ENCODE measurements around the gene CACNA1A.
A peak's percentile ranks its signal among the peaks of the same experiment; 100 is the strongest.
"Not testable (repeated sequence)": the region's sequence is repeated elsewhere in the genome, so short reads cannot be mapped to it uniquely, and the experiment has no call there.

Gene CACNA1A

DNA sequence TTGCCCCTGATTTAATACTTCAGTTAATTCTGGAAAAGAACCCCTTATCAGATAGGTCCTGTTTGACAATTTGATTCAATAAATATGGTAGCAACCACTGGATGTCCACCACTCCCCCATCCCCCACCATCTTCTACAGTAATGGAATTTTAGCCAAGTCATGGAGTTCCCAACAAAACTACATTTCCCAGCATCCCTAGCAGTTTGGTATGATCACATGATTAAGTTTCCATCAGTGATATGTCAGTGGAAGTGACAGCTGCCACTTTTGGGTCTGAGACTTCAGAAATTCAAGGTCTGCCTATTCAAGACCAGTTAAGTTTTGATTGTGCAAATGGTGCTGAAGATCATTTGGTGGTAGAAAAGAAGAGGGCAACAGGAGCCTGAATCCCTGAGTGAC is 85.5 kb downstream of the CACNA1A start:
- no peak for DNase-seq

GRCh38 chr19:13417054-13417453 is 89.2 kb downstream of the CACNA1A start:
- no peak for DNase-seq

GRCh38 chr19:13411899-13412298 is 94.4 kb downstream of the CACNA1A start:
- no peak for DNase-seq

- DNase-seq: no peak
Observed at GRCh38 chr19:13410946-13411345, 95.3 kb downstream of the CACNA1A start.

DNA sequence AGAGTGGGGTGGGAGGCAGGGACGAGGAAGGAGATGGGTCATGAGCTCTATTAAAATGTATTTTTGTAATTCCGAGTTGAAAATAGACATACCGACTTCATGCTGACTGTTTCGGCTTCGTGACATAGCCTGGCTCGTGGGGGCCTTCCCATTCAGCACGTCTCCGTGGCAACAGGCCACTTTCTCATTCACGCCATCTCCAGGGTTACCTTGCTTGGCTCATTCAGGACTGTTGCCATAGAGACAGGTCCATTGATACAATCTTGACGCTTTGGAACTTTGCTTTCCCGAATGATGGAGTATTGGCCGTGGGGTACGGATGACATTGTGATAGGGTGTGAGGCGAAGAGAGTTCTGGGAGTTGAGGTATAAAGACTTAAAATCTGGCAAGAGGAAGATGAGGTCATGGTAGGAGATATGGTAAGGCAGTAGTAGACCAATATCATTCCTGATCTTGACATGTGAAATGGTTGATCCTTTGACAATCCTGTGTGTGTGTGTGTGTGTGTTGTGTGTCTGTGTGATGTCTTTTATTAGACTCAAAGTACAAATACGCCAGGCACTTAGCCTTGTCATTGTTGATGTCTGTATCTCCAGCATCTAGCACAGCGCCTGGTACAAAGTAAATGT is 97.3 kb downstream of the CACNA1A start:
- DNase-seq: no peak

GRCh38 chr19:13404236-13404635 is 102.0 kb downstream of the CACNA1A start:
- no peak for DNase-seq

GRCh38 chr19:13401388-13401787 is 104.9 kb downstream of the CACNA1A start:
- DNase-seq: no peak

DNA sequence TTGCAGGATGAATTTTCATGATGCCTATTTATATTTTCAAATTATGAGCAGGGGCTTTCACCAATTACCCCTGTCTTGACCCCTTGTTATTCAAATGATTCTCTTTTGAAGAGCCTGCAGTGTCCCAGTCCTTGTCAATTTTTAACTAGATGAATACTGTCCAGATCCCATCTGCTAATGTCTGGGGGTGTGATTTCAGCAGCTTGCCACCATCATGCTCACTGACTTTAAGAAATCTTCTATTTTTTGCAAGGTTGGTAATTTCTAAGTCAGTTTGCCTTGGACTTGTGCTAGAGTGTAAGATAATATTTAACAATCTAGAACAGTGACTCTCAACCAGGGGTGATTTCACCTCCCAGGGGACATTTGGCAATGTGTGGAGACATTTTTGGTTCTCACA is 106.0 kb downstream of the CACNA1A start:
- DNase-seq: no peak

DNA sequence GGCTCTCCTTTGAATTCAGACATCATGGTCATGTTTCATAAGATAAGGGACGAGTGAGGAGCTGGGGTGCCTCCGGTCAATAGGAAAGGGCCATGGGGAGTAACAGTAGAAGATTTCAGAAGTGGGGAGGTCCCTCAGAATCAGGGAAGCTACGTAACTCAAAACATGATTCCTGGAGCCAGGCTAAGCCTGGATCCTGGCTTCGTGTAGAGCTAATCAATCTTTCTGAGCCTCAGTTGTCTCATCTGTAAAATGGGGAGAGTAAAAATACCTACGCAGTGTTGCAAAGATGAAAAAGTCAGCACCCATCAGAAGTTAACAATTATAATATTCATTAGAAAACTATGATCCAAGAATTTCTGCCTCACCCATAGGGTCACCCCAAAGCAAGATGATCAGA is 106.5 kb downstream of the CACNA1A start:
- DNase-seq: no peak

- no peak for DNase-seq
Observed at GRCh38 chr19:13398780-13399726, 107.2 kb downstream of the CACNA1A start.

DNA sequence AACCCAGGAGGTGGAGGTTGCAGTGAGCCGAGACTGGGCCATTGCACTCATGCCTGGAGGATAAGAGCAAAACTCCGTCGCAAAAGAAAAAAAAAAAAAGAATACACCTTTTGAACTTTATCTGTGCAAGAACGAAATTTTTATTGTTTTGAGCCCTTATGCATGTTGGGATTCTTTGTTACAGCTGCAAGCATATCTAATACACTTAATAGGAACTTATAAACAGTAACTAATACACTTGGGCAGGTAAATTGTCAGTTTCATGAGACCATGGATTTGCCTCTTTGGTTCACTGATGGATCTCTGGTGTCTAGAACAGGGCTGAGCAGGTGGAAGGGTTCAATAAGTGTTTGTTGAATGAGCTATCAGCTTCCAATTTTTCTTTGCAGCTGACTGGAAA is 108.1 kb downstream of the CACNA1A start:
- DNase-seq: no peak

GRCh38 chr19:13396250-13397080 is 109.8 kb downstream of the CACNA1A start:
- peak in 1 of 2 donors; percentile 2 for DNase-seq

DNA sequence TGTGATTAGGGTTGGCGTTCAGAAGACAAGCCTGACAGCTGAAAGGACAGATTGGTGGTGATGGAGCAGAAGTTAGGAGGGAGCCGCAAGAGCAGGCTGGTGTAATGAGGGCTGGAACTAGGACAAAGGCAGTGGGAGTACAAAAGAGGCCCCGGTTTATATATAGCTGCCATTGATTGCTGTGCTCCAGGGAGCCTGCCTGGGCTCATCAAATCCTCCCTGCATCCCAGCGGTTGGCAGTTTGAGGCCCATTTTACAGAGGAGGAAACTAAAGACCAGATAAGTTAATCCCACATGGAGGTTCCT is 123.7 kb downstream of the CACNA1A start:
- no peak for DNase-seq

- no peak for DNase-seq
Observed at GRCh38 chr19:13381827-13382632, 124.2 kb downstream of the CACNA1A start.

GRCh38 chr19:13376537-13376936 is 129.7 kb downstream of the CACNA1A start:
- DNase-seq: no peak

GRCh38 chr19:13373599-13373998 is 132.7 kb downstream of the CACNA1A start:
- no peak for DNase-seq

GRCh38 chr19:13370948-13371347 is 135.3 kb downstream of the CACNA1A start:
- DNase-seq: no peak

- no peak for DNase-seq
Observed at GRCh38 chr19:13366529-13367143, 139.6 kb downstream of the CACNA1A start.

DNA sequence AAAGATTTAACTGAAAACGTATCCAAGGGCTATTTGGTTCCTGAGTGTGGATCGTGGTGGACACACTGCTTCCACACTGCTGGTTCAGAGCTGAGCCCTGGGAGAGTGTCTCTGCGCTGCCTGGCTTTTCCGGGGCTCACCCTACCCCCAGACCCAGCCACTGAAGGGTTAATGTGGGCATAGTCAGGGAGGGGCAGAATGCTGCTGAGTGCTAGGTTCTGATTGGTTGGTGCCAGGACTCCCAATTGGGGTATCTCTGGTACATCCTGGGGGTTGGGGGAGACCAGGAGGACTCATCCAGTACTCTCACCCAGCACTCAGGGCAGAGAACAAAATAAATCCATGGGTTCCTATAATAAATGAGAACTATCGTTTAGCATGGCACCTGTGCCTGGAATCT is 142.3 kb downstream of the CACNA1A start:
- DNase-seq: no peak

DNA sequence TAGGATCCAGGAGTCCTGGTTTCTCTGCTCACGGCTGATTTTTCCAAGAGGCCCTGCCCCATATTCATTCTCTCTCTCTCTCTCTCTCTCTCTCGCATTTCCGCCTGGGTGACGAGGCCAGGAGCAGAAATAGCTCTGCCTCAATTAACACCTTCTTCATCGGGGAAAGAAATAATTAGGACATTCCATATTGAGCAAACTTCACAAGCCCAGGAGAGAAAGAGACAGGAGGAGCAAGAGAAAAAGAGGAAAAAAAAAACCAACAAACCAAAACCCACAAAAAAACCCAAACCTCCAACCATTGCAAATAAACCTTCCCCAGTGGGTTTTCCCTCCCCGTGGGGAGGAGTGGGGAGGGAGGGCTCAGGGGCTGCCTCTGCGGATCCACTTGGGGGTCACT is 143.0 kb downstream of the CACNA1A start:
- DNase-seq: no peak

DNA sequence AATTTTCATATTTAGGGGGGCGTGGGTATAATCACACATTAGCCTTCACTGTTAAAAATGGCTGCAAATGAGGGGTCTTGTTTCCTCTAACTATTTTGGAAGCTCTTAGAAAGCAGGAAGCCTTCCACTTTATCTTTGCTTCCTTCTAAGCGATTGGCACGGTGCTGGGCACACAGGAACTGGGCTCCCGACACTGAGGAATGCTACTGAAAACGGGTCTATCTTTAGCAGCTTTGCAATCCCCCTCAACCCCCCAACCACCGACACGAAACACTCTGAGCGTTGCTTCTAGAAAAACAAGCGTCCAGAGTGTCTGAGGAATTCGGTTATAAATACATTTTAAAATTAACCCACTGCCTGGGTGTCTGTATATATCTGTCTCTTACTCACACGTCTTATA is 143.6 kb downstream of the CACNA1A start:
- DNase-seq: no peak

- not testable (repeated sequence) for DNase-seq
Observed at GRCh38 chr19:13361726-13362125, 144.6 kb downstream of the CACNA1A start.
